Activated CD4-positive, alpha-beta T cell treated with anti-CD3 and anti-CD28 coated beads, Interleukin-10, Interleukin-2, amounts not matched to agents 100 ng/mL and 50 ng/mL, durations not matched to agents 16 hours and 8 hours (primary cell): Measurements from ENCODE around the gene PCDHGB7.
"Not testable (repeated sequence)": the region's sequence is repeated elsewhere in the genome, so short reads cannot be mapped to it uniquely, and the experiment has no call there.

Experiments
- DNase-seq: peaks from one replicate; pipeline ENCODE4 v3.0.0-alpha.2; 2020

Gene PCDHGB7

GRCh38 chr5:141417494-141418172 is at the start of gene PCDHGB7:
Gene PCDHGB7, plus strand, starts transcription at chr5:141417677. Its CDS starts 183 bp downstream, at chr5:141417860.
- DNase-seq, result peak; percentile 63

- peak; percentile 41 for DNase-seq
Observed at GRCh38 chr5:141369994-141370848, 47.3 kb upstream of the PCDHGB7 start, which contains the start of gene PCDHGB3. Gene PCDHGB3, plus strand, starts transcription at chr5:141370242. Its CDS starts 153 bp downstream, at chr5:141370395.

- no peak for DNase-seq
Observed at GRCh38 chr5:141371572-141372475, 45.7 kb upstream of the PCDHGB7 start.

GRCh38 chr5:141373673-141374317 is 43.7 kb upstream of the PCDHGB7 start, which contains the start of gene PCDHGA6:
Gene PCDHGA6, plus strand, starts transcription at chr5:141373891. Its CDS starts 193 bp downstream, at chr5:141374084.
- DNase-seq, result no peak

- no peak for DNase-seq
Observed at GRCh38 chr5:141374627-141375026, 42.9 kb upstream of the PCDHGB7 start.

GRCh38 chr5:141375444-141376155 is 41.9 kb upstream of the PCDHGB7 start:
- DNase-seq, result not testable (repeated sequence)

- no peak for DNase-seq
Observed at GRCh38 chr5:141382469-141383294, 34.8 kb upstream of the PCDHGB7 start, which contains the start of gene PCDHGA7. Gene PCDHGA7, plus strand, starts transcription at chr5:141382742. Its CDS starts 158 bp downstream, at chr5:141382900.

- no peak for DNase-seq
Observed at GRCh38 chr5:141383345-141383744, 34.1 kb upstream of the PCDHGB7 start.

- no peak for DNase-seq
Observed at GRCh38 chr5:141384471-141385267, 32.8 kb upstream of the PCDHGB7 start.

- DNase-seq, result peak; percentile 40
Observed at GRCh38 chr5:141387557-141388311, 29.7 kb upstream of the PCDHGB7 start, which contains the start of gene PCDHGB4. Gene PCDHGB4, plus strand, starts transcription at chr5:141387698. Its CDS starts 187 bp downstream, at chr5:141387885.

GRCh38 chr5:141388661-141389060 is 28.8 kb upstream of the PCDHGB7 start:
- DNase-seq, result no peak

- no peak for DNase-seq
Observed at GRCh38 chr5:141389153-141390042, 28.1 kb upstream of the PCDHGB7 start.

GRCh38 chr5:141392429-141393198 is 24.9 kb upstream of the PCDHGB7 start, which contains the start of gene PCDHGA8:
Gene PCDHGA8, plus strand, starts transcription at chr5:141392633. Its CDS starts 181 bp downstream, at chr5:141392814.
- DNase-seq, result no peak

- no peak for DNase-seq
Observed at GRCh38 chr5:141393267-141393666, 24.2 kb upstream of the PCDHGB7 start.

- DNase-seq, result not testable (repeated sequence)
Observed at GRCh38 chr5:141394401-141395187, 22.9 kb upstream of the PCDHGB7 start.
